Trophoblast cell (in vitro differentiated cells and primary cell): ENCODE data around the gene UST.

Source experiments
- DNase-seq, 2 donors: peaks; one replicate each; pipeline ENCODE4 v3.0.0-alpha.2; 2016
- H2AFZ ChIP-seq: 2 replicates; pipeline ENCODE4 v1.6.1; 2013; ENCODE audit warnings: low read length, moderate library complexity, mild to moderate bottlenecking; ENCODE audit not compliant: insufficient read depth, poor library complexity
- H2AK5ac ChIP-seq: 2 replicates; pipeline ENCODE4 v1.6.1; 2013; ENCODE audit warnings: mild to moderate bottlenecking, low read length
- H2BK120ac ChIP-seq: 2 replicates; pipeline ENCODE4 v1.6.1; 2013; ENCODE audit warnings: low read length, mild to moderate bottlenecking, moderate library complexity; ENCODE audit not compliant: insufficient read depth, poor library complexity
- H2BK12ac ChIP-seq: 2 replicates; pipeline ENCODE4 v1.6.1; 2013; ENCODE audit warnings: mild to moderate bottlenecking, low read length, moderate library complexity
- H2BK5ac ChIP-seq: 2 replicates; pipeline ENCODE4 v1.6.1; 2013; ENCODE audit warnings: low read length, low read depth, moderate library complexity, mild to moderate bottlenecking; ENCODE audit not compliant: poor library complexity
- H3K14ac ChIP-seq: 2 replicates; pipeline ENCODE4 v1.6.1; 2013; ENCODE audit warnings: mild to moderate bottlenecking, low read length
- H3K18ac ChIP-seq: 2 replicates; pipeline ENCODE4 v1.6.1; 2013; ENCODE audit warnings: mild to moderate bottlenecking, low read length
- H3K23ac ChIP-seq: 2 replicates; pipeline ENCODE4 v1.6.1; 2013; ENCODE audit warnings: low read length
- H3K27ac ChIP-seq: 2 replicates; pipeline ENCODE4 v1.5.1; 2013; ENCODE audit warnings: low read depth, mild to moderate bottlenecking, inconsistent platforms, low read length, moderate library complexity
- H3K27me3 ChIP-seq: 2 replicates; pipeline ENCODE4 v1.6.1; 2013; ENCODE audit warnings: inconsistent platforms, mild to moderate bottlenecking, low read length, moderate library complexity; ENCODE audit not compliant: insufficient read depth
- H3K36me3 ChIP-seq, 2 experiments: 1 replicate in 1 of 2; 2 replicates in 1 of 2; pipeline ENCODE4 v1.6.1; 2013; ENCODE audit warnings: low read length in 2 of 2, mild to moderate bottlenecking in 2 of 2, moderate library complexity in 1 of 2; ENCODE audit not compliant: insufficient read depth in 2 of 2, control insufficient read depth in 1 of 2
- H3K4ac ChIP-seq: 2 replicates; pipeline ENCODE4 v1.6.1; 2013; ENCODE audit warnings: low read depth, mild to moderate bottlenecking, low read length, moderate library complexity
- H3K4me1 ChIP-seq, 2 experiments: 1 replicate in 1 of 2; 2 replicates in 1 of 2; pipeline ENCODE4 v1.6.1; 2013; ENCODE audit warnings: low read length in 2 of 2, mild to moderate bottlenecking in 2 of 2, moderate library complexity in 1 of 2; ENCODE audit not compliant: insufficient read depth in 2 of 2, control insufficient read depth in 1 of 2
- H3K4me2 ChIP-seq: 2 replicates; pipeline ENCODE4 v1.6.1; 2013; ENCODE audit warnings: inconsistent platforms, mild to moderate bottlenecking, low read length, moderate library complexity
- H3K4me3 ChIP-seq: 2 replicates; pipeline ENCODE4 v1.5.1; 2013; ENCODE audit warnings: mild to moderate bottlenecking, low read depth, low read length, inconsistent platforms
- H3K79me1 ChIP-seq: one replicate; pipeline ENCODE4 v1.6.1; 2013; ENCODE audit warnings: low read length
- H3K79me2 ChIP-seq: 2 replicates; pipeline ENCODE4 v1.6.1; 2013; ENCODE audit warnings: low read length, mild to moderate bottlenecking; ENCODE audit not compliant: control insufficient read depth, insufficient read depth, poor library complexity
- H3K9ac ChIP-seq: 2 replicates; pipeline ENCODE4 v1.6.1; 2013; ENCODE audit warnings: mild to moderate bottlenecking, low read length
- H3K9me3 ChIP-seq: 2 replicates; pipeline ENCODE4 v1.6.1; 2013; ENCODE audit warnings: low read depth, mild to moderate bottlenecking, control low read depth, inconsistent platforms, low read length; ENCODE audit not compliant: insufficient read depth
- H4K12ac ChIP-seq: 2 replicates; pipeline ENCODE4 v1.6.1; 2013; ENCODE audit warnings: low read depth, mild to moderate bottlenecking, low read length, moderate library complexity
- H4K8ac ChIP-seq: 2 replicates; pipeline ENCODE4 v1.6.1; 2013; ENCODE audit warnings: low read depth, mild to moderate bottlenecking, low read length, moderate library complexity
- H4K91ac ChIP-seq: one replicate; pipeline ENCODE4 v1.6.1; 2013; ENCODE audit warnings: low read depth, mild to moderate bottlenecking, low read length, moderate library complexity
- WGBS: extraction: QIAGEN DNeasy Blood & Tissue Kit; methylation state at CpG from one replicate; pipeline ENCODE4 v1.1.7; 2013; ENCODE audit warnings: missing lambda C conversion rate; ENCODE audit not compliant: insufficient read length, insufficient coverage; ENCODE audit errors: extremely low coverage; 5-methylcytosine and 5-hydroxymethylcytosine counted together

UST gene

GRCh38 chr6:148795563-148795962 is 48.7 kb downstream of the UST start:
- Histone ChIP-seq H3K4me3 (no peak overlapping the region), H3K36me3 (no peaks in the 10 kb centered on the region), H3K9ac (no peak overlapping the region), H3K79me1 (no peaks in the 10 kb centered on the region), H2BK5ac (no peak overlapping the region), H3K27ac (no peak overlapping the region), H3K9me3 (no peaks in the 10 kb centered on the region), H3K4ac (no peak overlapping the region), H2AK5ac (no peak overlapping the region), H3K4me1 (no peaks in the 10 kb centered on the region), H3K14ac (no peak overlapping the region), H3K23ac (no peak overlapping the region), H3K4me2 (no peak overlapping the region), H4K12ac (no peak overlapping the region), H2BK12ac (no peak overlapping the region), H4K8ac (no peak overlapping the region), H3K18ac (no peak overlapping the region), H4K91ac (no peak overlapping the region), H3K79me2 (no peaks in the 10 kb centered on the region), H2AFZ (no peak overlapping the region), H2BK120ac (no peak overlapping the region), H3K27me3 (no peaks in the 10 kb centered on the region)
- no CpG with 5 or more reads among the region's 6 CpGs for WGBS
- DNase-seq = no peak

GRCh38 chr6:148799647-148800046 is 52.8 kb downstream of the UST start:
- H3K4me3 ChIP-seq = no peak overlapping the region
- no CpG with 5 or more reads among the region's 3 CpGs for WGBS
- H3K23ac ChIP-seq = no peak overlapping the region
- H4K12ac ChIP-seq = no peak overlapping the region
- no peaks in the 10 kb centered on the region for H3K27me3 ChIP-seq
- no peak overlapping the region for H3K4me2 ChIP-seq
- no peaks in the 10 kb centered on the region for H3K4me1 ChIP-seq
- no peaks in the 10 kb centered on the region for H3K79me1 ChIP-seq
- no peak overlapping the region for H4K8ac ChIP-seq
- no peak overlapping the region for H2BK120ac ChIP-seq
- H3K27ac ChIP-seq = no peak overlapping the region
- H2BK5ac ChIP-seq = no peak overlapping the region
- H3K9ac ChIP-seq = no peak overlapping the region
- no peak overlapping the region for H2BK12ac ChIP-seq
- no peak overlapping the region for H3K14ac ChIP-seq
- no peak overlapping the region for H3K18ac ChIP-seq
- no peaks in the 10 kb centered on the region for H3K79me2 ChIP-seq
- no peaks in the 10 kb centered on the region for H3K9me3 ChIP-seq
- no peaks in the 10 kb centered on the region for H3K36me3 ChIP-seq
- H3K4ac ChIP-seq = no peak overlapping the region
- H2AK5ac ChIP-seq = no peak overlapping the region
- H4K91ac ChIP-seq = no peak overlapping the region
- H2AFZ ChIP-seq = no peak overlapping the region
- DNase-seq = no peak

- no peaks in the 10 kb centered on the region for H3K27me3 ChIP-seq
- H3K79me2 ChIP-seq = no peaks in the 10 kb centered on the region
- no CpG with 5 or more reads among the region's 3 CpGs for WGBS
- no peak overlapping the region for H3K4me2 ChIP-seq
- no peak overlapping the region for H4K91ac ChIP-seq
- no peak overlapping the region for H3K23ac ChIP-seq
- H3K36me3 ChIP-seq = no peaks in the 10 kb centered on the region
- no peak overlapping the region for H3K14ac ChIP-seq
- DNase-seq = no peak
- no peak overlapping the region for H2AK5ac ChIP-seq
- H2BK120ac ChIP-seq = no peak overlapping the region
- no peaks in the 10 kb centered on the region for H3K79me1 ChIP-seq
- H3K18ac ChIP-seq = no peak overlapping the region
- no peak overlapping the region for H3K9ac ChIP-seq
- H3K4ac ChIP-seq = no peak overlapping the region
- no peak overlapping the region for H4K12ac ChIP-seq
- H4K8ac ChIP-seq = no peak overlapping the region
- no peak overlapping the region for H3K4me3 ChIP-seq
- no peak overlapping the region for H2BK5ac ChIP-seq
- no peak overlapping the region for H2BK12ac ChIP-seq
- H2AFZ ChIP-seq = no peak overlapping the region
- no peaks in the 10 kb centered on the region for H3K4me1 ChIP-seq
- no peak overlapping the region for H3K27ac ChIP-seq
- no peaks in the 10 kb centered on the region for H3K9me3 ChIP-seq
Observed at GRCh38 chr6:148800536-148800935, 53.7 kb downstream of the UST start.

GRCh38 chr6:148803979-148804378 is 57.1 kb downstream of the UST start:
- no peaks in the 10 kb centered on the region for H3K27me3 ChIP-seq
- WGBS = no CpG with 5 or more reads among the region's 6 CpGs
- peaks cover 2% of the 10 kb centered on the region for H3K9me3 ChIP-seq
- no peak overlapping the region for H3K4me3 ChIP-seq
- no peak overlapping the region for H3K27ac ChIP-seq
- no peak overlapping the region for H2BK12ac ChIP-seq
- no peak overlapping the region for H2BK5ac ChIP-seq
- H3K14ac ChIP-seq = no peak overlapping the region
- H4K12ac ChIP-seq = no peak overlapping the region
- no peak overlapping the region for H2AK5ac ChIP-seq
- H2BK120ac ChIP-seq = no peak overlapping the region
- no peak overlapping the region for H3K4ac ChIP-seq
- no peaks in the 10 kb centered on the region for H3K79me1 ChIP-seq
- no peak overlapping the region for H2AFZ ChIP-seq
- no peaks in the 10 kb centered on the region for H3K79me2 ChIP-seq
- no peak overlapping the region for H3K9ac ChIP-seq
- H3K36me3 ChIP-seq = no peaks in the 10 kb centered on the region
- no peak for DNase-seq
- H3K4me1 ChIP-seq = no peaks in the 10 kb centered on the region
- no peak overlapping the region for H3K18ac ChIP-seq
- no peak overlapping the region for H3K4me2 ChIP-seq
- no peak overlapping the region for H4K91ac ChIP-seq
- H4K8ac ChIP-seq = no peak overlapping the region
- no peak overlapping the region for H3K23ac ChIP-seq
